ENCODE data around the gene SLC24A5.

Gene SLC24A5

GRCh38 chr15:48119277-48119676 lies 1.5 kb upstream of the SLC24A5 start:
- DNase-seq = no peak

GRCh38 chr15:48121849-48122248 lies 1.1 kb downstream of the SLC24A5 start:
- DNase-seq = no peak

GRCh38 chr15:48126667-48127355 lies 6.0 kb downstream of the SLC24A5 start:
- DNase-seq = no peak

GRCh38 chr15:48131324-48131723 lies 10.5 kb downstream of the SLC24A5 start:
- DNase-seq = no peak

GRCh38 chr15:48132874-48133273 lies 12.1 kb downstream of the SLC24A5 start:
- no peak for DNase-seq

- no peak for DNase-seq
Observed at GRCh38 chr15:48143856-48144255, 23.1 kb downstream of the SLC24A5 start.

GRCh38 chr15:48144889-48145288 lies 24.1 kb downstream of the SLC24A5 start:
- no peak for DNase-seq

GRCh38 chr15:48145923-48146322 lies 25.1 kb downstream of the SLC24A5 start:
- DNase-seq = no peak

GRCh38 chr15:48147358-48147757 lies 26.6 kb downstream of the SLC24A5 start:
- DNase-seq = no peak

GRCh38 chr15:48149858-48150257 lies 29.1 kb downstream of the SLC24A5 start:
- no peak for DNase-seq

GRCh38 chr15:48153526-48153925 lies 32.7 kb downstream of the SLC24A5 start:
- no peak for DNase-seq

GRCh38 chr15:48168616-48169015 lies 47.8 kb downstream of the SLC24A5 start:
- no peak for DNase-seq

- DNase-seq = no peak
Observed at GRCh38 chr15:48170981-48171380, 50.2 kb downstream of the SLC24A5 start.

GRCh38 chr15:48175126-48175525 lies 54.3 kb downstream of the SLC24A5 start:
- DNase-seq = no peak

GRCh38 chr15:48176112-48176511 lies 55.3 kb downstream of the SLC24A5 start:
- DNase-seq = no peak

GRCh38 chr15:48176957-48177356 lies 56.2 kb downstream of the SLC24A5 start:
- no peak for DNase-seq

GRCh38 chr15:48177383-48177765 lies 56.6 kb downstream of the SLC24A5 start:
- no peak for DNase-seq

- peak; percentile 56 for DNase-seq
Observed at GRCh38 chr15:48177766-48178647, 57.2 kb downstream of the SLC24A5 start, which contains the start of gene MYEF2. Gene MYEF2 (minus strand): TSS chr15:48178295. CDS start chr15:48178237, 58 bp downstream.

- no peak for DNase-seq
Observed at GRCh38 chr15:48178648-48178931, 57.8 kb downstream of the SLC24A5 start.

GRCh38 chr15:48182749-48183148 lies 62.0 kb downstream of the SLC24A5 start:
- DNase-seq = no peak

GRCh38 chr15:48185529-48185928 lies 64.7 kb downstream of the SLC24A5 start:
- DNase-seq = no peak

- DNase-seq = no peak
Observed at GRCh38 chr15:48186271-48186670, 65.5 kb downstream of the SLC24A5 start.

GRCh38 chr15:48190932-48191573 lies 70.3 kb downstream of the SLC24A5 start:
- peak; percentile 25 for DNase-seq

Measured in activated CD4-positive, alpha-beta T cell treated with anti-CD3 and anti-CD28 coated beads, Interleukin-2, amount 50 U/mL, for 1 hour (primary cell).